Stimulated activated CD4-positive, alpha-beta T cell treated with anti-CD3 and anti-CD28 coated beads, Interleukin-4, amount 100 ng/mL, for 48 hours (primary cell): Measurements from ENCODE around the gene TRIM44.

ENCODE experiments used
- DNase-seq, 2 donors: peaks; one replicate each; pipeline ENCODE4 v3.0.0-alpha.2; 2020; ENCODE audit warnings: low read depth in 2 of 2

TRIM44 gene

DNA sequence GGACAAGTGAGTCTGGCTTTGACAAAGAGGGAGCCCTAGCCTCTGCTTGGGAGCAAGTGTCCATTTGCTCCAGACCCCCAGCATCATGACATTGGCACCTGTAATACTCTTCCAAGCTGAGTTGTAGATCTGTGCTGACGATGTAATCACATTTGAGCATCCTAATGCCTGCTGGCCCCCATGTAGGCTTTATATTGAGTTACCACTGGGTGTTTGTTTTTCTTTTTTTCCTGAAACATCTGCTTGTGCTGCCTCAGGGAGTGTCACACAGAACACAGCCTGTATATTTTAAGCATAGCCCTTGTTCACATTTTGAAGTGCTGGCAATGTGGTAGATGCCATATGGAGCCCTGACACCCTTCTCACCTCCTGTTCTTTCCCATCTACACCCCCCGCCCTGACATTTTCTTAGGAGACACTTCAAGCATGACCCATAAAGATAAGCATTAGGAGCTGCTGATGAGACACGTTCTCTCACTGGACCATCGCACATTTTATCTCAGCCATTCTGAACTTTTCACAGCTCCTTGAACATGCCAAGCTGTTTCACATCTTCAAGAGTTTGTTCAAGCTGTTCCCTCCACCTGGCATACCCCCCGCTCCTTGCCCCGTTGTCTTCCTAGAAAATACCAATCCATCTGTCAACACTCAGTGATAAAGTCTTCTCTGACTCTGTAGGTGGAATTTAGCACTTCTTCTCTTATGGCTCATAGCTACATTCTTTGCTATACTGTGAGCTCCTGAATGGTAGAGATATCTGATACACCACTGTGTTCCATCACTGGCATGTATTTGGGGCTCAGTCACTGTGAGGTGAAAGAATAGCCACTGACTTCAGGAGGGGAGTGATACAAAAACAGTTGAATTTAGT, 128.7 kb downstream of the TRIM44 start:
- no peak for DNase-seq

GRCh38 chr11:35792148-35792845, 129.7 kb downstream of the TRIM44 start:
- DNase-seq: no peak

- no peak for DNase-seq
Measured at GRCh38 chr11:35792846-35793192, 130.2 kb downstream of the TRIM44 start.

GRCh38 chr11:35794333-35794732, 131.8 kb downstream of the TRIM44 start:
- DNase-seq: no peak

DNA sequence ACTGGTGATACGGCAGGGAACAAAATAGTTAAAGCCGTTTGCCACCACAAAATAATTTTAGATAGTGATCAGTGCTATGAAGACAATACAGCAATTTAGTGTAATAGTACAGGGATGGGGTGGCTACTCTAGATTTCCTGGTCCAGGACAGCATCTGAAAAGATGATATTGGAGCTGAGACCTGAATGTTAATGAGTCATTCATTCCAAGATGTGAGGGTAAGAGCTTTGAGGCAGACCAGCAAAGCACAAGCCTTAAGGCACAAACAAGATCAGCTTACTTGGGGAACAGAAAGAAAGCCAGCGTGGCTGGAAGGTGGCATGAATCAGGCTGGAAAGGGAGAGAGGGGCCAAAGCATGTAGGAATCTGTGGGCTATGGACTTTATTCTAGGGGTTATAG, 132.3 kb downstream of the TRIM44 start:
- DNase-seq: no peak

DNA sequence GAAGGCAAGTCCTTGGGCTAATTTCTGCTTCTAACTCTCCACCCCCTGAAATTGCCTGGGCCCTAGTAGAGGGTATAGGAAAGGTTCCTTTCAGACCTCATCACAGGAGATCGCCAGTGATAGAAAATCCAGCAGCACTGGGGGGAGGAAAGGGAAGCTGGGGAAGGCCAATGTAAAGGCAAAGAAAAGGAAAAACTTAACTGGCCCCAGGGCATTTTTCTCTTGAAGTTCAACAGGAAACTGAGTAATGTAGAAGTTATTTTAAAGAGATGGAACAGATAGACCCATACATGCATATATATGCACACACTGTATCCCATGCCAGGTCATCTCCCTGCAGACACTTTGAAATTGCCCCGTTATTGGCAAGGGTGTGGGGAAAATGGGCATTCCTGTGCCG, 134.0 kb downstream of the TRIM44 start:
- no peak for DNase-seq

DNA sequence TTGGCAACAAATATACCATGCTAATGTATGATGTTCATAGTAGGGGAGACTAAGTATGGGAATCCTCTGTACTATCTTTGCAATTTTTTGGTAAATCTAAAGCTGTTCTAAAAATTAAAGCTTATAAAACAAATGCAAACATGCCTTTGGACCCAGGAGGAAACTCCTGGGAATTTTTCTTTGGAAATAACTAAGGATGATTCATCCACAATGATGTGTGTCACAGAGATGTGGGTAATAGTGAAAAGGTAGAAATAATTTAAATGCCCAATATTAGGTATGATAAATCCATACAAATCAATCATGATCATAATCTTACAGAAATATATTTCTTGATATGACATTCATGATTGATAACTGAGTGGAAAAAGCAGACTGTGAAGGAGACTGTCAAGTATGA, 135.8 kb downstream of the TRIM44 start:
- DNase-seq: no peak

- no peak for DNase-seq
Measured at GRCh38 chr11:35798983-35799382, 136.4 kb downstream of the TRIM44 start.

- no peak for DNase-seq
Measured at GRCh38 chr11:35799655-35800054, 137.1 kb downstream of the TRIM44 start.

DNA sequence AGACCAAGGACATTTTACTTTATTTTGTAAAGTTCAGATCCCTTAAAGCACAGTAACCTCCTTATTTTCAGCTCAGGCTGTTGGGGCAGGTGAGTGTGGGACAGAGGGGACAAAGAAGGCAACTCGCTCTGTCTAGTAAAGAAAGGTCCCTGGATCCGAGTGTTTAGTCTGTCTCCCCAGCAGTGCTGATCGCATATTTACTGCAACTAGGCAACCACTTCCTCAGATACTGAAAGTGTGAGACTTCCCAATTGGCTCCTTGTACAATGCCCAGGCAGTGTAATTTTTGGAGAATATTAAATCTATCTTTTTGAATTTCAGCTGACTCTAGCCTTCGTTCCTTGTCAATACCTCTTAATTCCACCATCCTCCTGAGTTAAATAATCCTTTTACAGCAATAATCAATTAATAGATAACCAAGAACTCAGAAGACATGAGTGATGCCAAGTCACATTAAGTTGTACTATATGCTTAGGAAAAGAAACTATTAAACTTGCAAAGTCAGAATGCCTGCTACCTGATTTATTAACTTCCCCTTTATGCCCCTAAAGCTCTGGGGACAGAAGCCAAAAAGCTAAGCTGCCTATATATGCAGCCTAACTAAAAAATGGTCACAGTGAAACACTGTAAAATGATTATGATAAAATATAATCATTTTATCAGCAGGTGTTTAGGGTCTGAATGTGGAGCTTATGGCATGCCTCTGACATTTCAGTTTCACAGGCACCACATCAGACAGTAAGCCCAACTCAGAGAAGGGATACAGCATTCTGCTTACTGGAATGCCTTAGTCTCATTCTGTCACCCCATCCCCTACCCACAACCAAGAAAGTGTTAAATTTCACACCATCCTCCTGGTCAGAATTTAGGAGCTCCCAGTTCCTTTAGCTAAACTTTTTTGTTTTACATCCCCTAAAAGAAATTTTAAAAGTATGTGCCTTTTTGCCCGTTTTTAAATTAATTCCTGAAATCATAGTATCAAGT, 138.7 kb downstream of the TRIM44 start:
- DNase-seq: no peak

DNA sequence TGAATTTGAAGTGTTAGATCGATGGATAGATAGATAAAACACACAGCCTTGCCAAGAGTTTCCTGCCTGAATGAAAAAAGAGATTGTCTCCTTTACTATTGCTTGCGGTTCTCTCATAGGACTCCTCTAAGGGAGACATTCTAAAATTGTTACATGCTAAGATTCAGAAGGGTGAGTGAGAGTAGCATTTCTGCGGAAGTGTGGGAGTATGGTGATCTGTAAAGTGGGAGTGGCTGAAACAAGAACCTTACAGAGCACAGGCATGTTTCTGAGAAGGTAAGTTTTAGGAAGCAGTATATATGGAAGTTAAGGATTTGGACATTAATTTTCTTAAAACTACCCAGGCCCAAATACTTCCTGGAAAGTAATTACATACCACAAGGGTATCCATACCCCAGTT, 139.6 kb downstream of the TRIM44 start:
- no peak for DNase-seq

DNA sequence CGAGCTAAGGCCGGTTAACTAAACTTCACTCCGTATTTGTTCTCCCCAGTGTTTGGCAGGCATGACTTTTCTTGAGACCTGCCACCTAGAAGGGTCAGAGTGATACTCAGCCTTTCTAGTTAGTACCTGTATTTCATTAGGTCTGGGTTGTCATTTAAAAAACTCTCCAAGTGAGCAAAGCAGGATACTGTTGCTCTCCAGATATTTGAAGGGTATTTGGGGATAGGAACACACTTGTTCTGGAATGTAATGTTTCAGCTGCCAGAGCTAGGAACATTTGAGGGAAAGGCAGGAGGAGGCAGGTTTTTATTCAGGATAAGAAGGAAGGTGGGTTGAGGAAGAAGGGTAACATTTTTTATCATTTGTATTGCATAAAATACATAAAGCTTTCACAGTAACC, 140.1 kb downstream of the TRIM44 start:
- no peak for DNase-seq

- DNase-seq: no peak
Measured at GRCh38 chr11:35803115-35803514, 140.5 kb downstream of the TRIM44 start.

GRCh38 chr11:35804451-35805040, 142.0 kb downstream of the TRIM44 start:
- no peak for DNase-seq

DNA sequence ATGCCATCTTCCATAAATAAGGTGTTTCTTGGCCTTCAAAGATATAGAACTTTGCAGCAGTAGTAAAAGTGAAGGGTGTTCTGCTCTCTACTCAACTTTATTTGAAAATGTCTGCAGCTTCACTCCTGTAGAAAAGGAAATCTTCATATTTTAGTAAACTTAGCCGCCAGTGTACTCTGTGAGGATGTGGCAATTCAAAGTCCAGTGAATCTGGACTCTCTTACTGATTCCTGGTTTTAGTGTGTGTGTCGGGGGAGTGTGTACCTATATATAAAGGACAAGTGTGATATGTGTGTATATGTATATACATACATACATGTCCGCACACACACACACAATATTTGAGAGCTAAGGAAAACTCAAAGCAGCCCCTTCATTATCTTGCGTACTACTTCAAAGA, 147.0 kb downstream of the TRIM44 start:
- no peak for DNase-seq

DNA sequence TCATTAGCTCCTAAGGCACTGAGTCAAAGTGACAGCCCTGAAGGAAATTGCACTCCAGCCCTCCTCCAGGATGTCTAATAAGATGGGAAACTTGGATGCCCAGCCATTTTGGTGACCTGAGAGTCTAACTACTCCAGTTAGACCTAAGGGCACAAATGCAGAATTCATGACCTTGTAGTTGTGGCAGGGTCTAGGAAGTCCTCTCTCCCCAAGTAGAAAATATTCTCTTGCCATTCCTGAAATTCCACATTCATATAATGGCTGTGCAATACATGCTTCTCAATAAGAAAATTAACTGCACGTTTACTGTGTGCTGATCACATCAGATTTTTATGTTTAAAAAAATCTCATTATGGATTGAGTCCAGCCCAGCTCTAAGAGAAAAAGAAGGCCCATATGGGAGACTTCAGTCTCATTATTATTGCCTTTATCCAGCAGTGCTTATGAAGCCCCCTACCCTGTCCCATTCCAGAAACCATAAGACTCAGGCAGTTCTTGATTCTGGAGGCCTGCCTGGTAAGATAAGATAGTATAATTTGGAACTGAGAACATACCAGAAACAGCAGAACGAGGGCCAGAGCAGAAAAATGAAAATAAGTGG, 147.6 kb downstream of the TRIM44 start:
- no peak for DNase-seq

GRCh38 chr11:35811783-35812182, 149.2 kb downstream of the TRIM44 start:
- no peak for DNase-seq

GRCh38 chr11:35812828-35813227, 150.3 kb downstream of the TRIM44 start:
- DNase-seq: no peak

DNA sequence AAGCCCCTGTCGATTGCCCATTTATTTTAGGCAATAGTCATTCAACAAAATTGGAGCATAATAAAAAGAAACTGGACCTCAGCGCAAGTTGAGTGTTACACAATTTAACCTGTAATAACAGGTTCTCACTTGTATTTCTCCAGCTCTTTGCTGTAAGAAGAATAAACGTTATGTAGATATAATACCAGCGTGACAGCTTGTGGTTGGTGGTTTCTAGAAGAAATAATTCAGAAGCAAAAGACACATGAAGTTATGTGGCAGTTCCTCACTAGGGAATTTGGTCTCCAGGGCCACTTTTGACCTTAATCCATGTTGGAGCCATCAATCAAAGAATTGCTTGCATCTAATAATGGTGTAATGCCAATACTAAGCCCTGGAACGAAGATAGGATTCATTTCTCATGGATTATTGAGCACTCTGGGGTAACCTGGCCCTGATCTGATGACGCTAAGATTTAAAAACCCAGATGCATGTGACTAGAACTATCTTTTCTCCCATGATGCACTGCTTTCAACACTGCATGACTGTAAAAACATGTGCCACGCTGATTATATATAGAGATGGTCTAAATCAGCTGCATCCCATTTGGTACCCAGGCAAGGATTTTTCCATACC, 151.6 kb downstream of the TRIM44 start:
- DNase-seq: no peak

DNA sequence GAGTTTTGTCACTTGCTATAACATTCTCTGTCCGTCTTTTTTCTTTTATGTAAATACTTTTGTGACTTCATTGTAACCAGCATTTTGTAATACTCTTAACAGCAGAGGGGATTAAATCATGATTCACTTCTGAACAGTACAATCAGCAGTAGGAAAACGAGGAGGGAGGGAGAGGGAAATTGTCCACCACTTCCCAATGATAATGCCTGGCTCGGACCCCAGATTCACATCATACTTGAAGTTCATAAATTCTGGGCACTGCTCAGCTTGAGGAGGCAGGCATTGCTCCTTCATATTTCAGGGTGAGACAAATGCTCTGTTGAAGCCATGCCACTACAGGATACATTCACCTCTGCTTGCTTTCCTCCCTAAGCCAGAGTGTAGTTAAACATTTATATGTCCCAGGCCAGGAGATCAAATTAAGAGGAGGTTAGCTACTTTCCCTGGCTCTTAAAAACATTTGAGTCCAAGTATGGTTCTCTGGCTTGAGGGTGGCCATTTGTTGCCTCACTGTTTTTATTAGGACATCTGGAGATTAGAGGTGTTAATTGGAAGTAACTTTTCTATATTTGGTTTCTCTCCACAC, 152.2 kb downstream of the TRIM44 start:
- no peak for DNase-seq
